Keratinocyte (primary cell): ENCODE data around the gene MAP3K8.

ENCODE experiments used
- CTCF ChIP-seq, 3 experiments: IDR thresholded peaks in 1 of 3; conservative IDR thresholded peaks in 1 of 3; optimal IDR thresholded peaks in 1 of 3; 2 replicates in 2 of 3; 3 replicates in 1 of 3; pipeline versions ENCODE3 to v1.5.1; 2011; ENCODE audit warnings: low read length in 3 of 3, mild to moderate bottlenecking in 3 of 3, moderate library complexity in 2 of 3, control low read depth in 1 of 3, inconsistent platforms in 1 of 3; ENCODE audit not compliant: insufficient read depth in 2 of 3; ENCODE audit errors: extremely low read depth in 1 of 3
- EZH2 ChIP-seq: IDR thresholded peaks from one replicate; pipeline ENCODE4 v1.6.1; 2012; ENCODE audit warnings: inconsistent platforms, mild to moderate bottlenecking, low read length, moderate library complexity

GRCh38 chr10:30442019-30442606, 8.1 kb downstream of the MAP3K8 start:
- TF ChIP-seq CTCF (optimal IDR thresholded peaks at IDR 0.05 in 1 of 3, IDR thresholded peaks at IDR 0.05 in 1 of 3, conservative IDR thresholded peaks at IDR 0.05 in 1 of 3; ENCODE audit: extremely low read depth in 1 of 3, insufficient read depth in 2 of 3, low read length in 3 of 3) (no peak), EZH2 (no peak)
